HCT116 (cell line): ENCODE data around the gene FREM1. TPM values are rescaled to one million over a fixed set of nuclear protein-coding genes. Genes with fewer than 3 reads are reported as not detected.

ENCODE experiments used
- ATAC-seq: fragments of 200-7000 bp; cut with Tn5 transposase; 2 replicates; pipeline ENCODE4 v1.9.1; 2020; ENCODE audit warnings: mild to moderate bottlenecking, moderate library complexity
- BruUV-seq: library from RNA; stranded (reverse); fragments of 400-500 nt; replicated peaks from 2 replicates; lab custom pipeline; 2021; lab: Mats Ljungman, UMichigan
- CTCF ChIA-PET: fragments of 300-600 bp; sonication (Branson Sonifier 250); formaldehyde crosslinking; loops from one replicate; lab custom pipeline; 2021; ENCODE audit warnings: antibody characterized with exemption; lab: Charles Lee
- POLR2A ChIA-PET: fragments of 300-600, 350-600 bp; sonication (Branson Sonifier 250); formaldehyde crosslinking; loops from one replicate; lab custom pipeline; 2021; ENCODE audit warnings: antibody characterized with exemption; lab: Charles Lee
- RAD21 ChIA-PET, 2 experiments: fragments of 300-600 bp; sonication (Branson Sonifier 250); formaldehyde crosslinking; loops; one replicate each; lab custom pipeline; 2023; ENCODE audit warnings: low total read pairs in 2 of 2; ENCODE audit not compliant: uncharacterized antibody in 2 of 2, unreplicated experiment in 2 of 2, low non-redundant PET in 1 of 2; lab: Charles Lee
- DNase-seq: peaks from one replicate; pipeline ENCODE4 v3.0.0-alpha.2; 2010; ENCODE audit warnings: low read depth, low spot score
- H2AFZ ChIP-seq: fragments of 200-600 bp; shearing (Covaris generic), sonication (generic); 2 replicates; pipeline ENCODE4 v1.6.1; 2017; ENCODE audit warnings: low read depth, mixed run types, mixed read lengths, antibody characterized with exemption, low read length; ENCODE audit not compliant: poor library complexity, severe bottlenecking
- H3K27ac ChIP-seq: 2 replicates; pipeline ENCODE4 v1.5.1; 2012; ENCODE audit warnings: low read depth, low read length
- H3K27me3 ChIP-seq: fragments of 200-600 bp; sonication (generic); 2 replicates; pipeline ENCODE4 v1.6.1; 2016; ENCODE audit warnings: mixed run types, low read length, mixed read lengths; ENCODE audit not compliant: insufficient read depth
- H3K36me3 ChIP-seq, 2 experiments: fragments of 200-500 bp in 1 of 2; fragments of 200-600 bp in 1 of 2; sonication (Bioruptor generic) in 1 of 2; sonication (generic) in 1 of 2; 2 replicates each; pipeline versions ENCODE4 v1.5.1 to v1.6.1; 2014 to 2016; ENCODE audit warnings: low read length in 2 of 2, inconsistent platforms in 1 of 2, mixed read lengths in 1 of 2, mixed run types in 1 of 2; ENCODE audit not compliant: insufficient read depth in 2 of 2, control insufficient read depth in 1 of 2
- H3K4me1 ChIP-seq, 2 experiments: fragments of 200-600 bp in 1 of 2; sonication (generic) in 1 of 2; 2 replicates each; pipeline versions ENCODE4 v1.5.1 to v1.6.1; 2012 to 2017; ENCODE audit warnings: low read length in 2 of 2, inconsistent platforms in 1 of 2, mild to moderate bottlenecking in 1 of 2, mixed read lengths in 1 of 2, mixed run types in 1 of 2, moderate library complexity in 1 of 2; ENCODE audit not compliant: insufficient read depth in 2 of 2, control insufficient read depth in 1 of 2
- H3K4me2 ChIP-seq: fragments of 200-600 bp; sonication (generic); 2 replicates; pipeline ENCODE4 v1.6.1; 2017; ENCODE audit warnings: mixed run types, low read length, mixed read lengths
- H3K4me3 ChIP-seq, 2 experiments: fragments of 200-600 bp in 1 of 2; sonication (generic) in 1 of 2; replicated peaks in 1 of 2; 2 replicates each; pipeline ENCODE4 v1.5.1; 2011 to 2016; ENCODE audit warnings: low read length in 2 of 2, control low read depth in 1 of 2, low read depth in 1 of 2, mild to moderate bottlenecking in 1 of 2, mixed read lengths in 1 of 2, mixed run types in 1 of 2
- H3K79me2 ChIP-seq: fragments of 200-600 bp; sonication (generic); 2 replicates; pipeline ENCODE4 v1.6.1; 2017; ENCODE audit warnings: mild to moderate bottlenecking, mixed run types, low read length, moderate library complexity, mixed read lengths; ENCODE audit not compliant: insufficient read depth
- H3K9ac ChIP-seq: fragments of 200-600 bp; sonication (generic); 2 replicates; pipeline ENCODE4 v1.6.1; 2016; ENCODE audit warnings: low read length, mixed read lengths
- H3K9me2 ChIP-seq: fragments of 200-600 bp; sonication (generic), shearing (Covaris generic); 2 replicates; pipeline ENCODE4 v1.6.1; 2017; ENCODE audit warnings: mixed run types, mild to moderate bottlenecking, moderate library complexity; ENCODE audit not compliant: insufficient read depth
- H3K9me3 ChIP-seq, 2 experiments: fragments of 200-500 bp in 1 of 2; fragments of 200-600 bp in 1 of 2; sonication (Bioruptor generic) in 1 of 2; sonication (generic) in 1 of 2; 2 replicates each; pipeline ENCODE4 v1.6.1; 2014 to 2017; ENCODE audit warnings: low read length in 2 of 2, mixed read lengths in 2 of 2, inconsistent platforms in 1 of 2, low read depth in 1 of 2, mild to moderate bottlenecking in 1 of 2, mixed run types in 1 of 2, moderate library complexity in 1 of 2; ENCODE audit not compliant: control insufficient read depth in 1 of 2, insufficient read depth in 1 of 2
- H4K20me1 ChIP-seq: fragments of 200-600 bp; sonication (generic), shearing (Covaris generic); 2 replicates; pipeline ENCODE4 v1.6.1; 2017; ENCODE audit warnings: mixed run types, mild to moderate bottlenecking, moderate library complexity; ENCODE audit not compliant: insufficient read depth
- ELF1 ChIP-seq: IDR thresholded peaks from 2 replicates; pipeline ENCODE4 v1.6.1; 2012; ENCODE audit warnings: low read depth, borderline replicate concordance
- EZH2 ChIP-seq: fragments of 200-600 bp; sonication (generic); IDR thresholded peaks from 2 replicates; pipeline ENCODE4 v1.6.1; 2017; ENCODE audit warnings: antibody characterized with exemption, mixed run types
- FOSL1 ChIP-seq: IDR thresholded peaks from 2 replicates; pipeline ENCODE4 v1.6.1; 2012; ENCODE audit warnings: low read depth
- JUND ChIP-seq: IDR thresholded peaks from 2 replicates; pipeline ENCODE4 v1.6.1; 2012
- SIN3A ChIP-seq: IDR thresholded peaks from 2 replicates; pipeline ENCODE4 v1.6.1; 2012; ENCODE audit warnings: low read depth
- SP1 ChIP-seq: IDR thresholded peaks from 2 replicates; pipeline ENCODE4 v1.6.1; 2012; ENCODE audit warnings: low read depth
- SRF ChIP-seq: IDR thresholded peaks from 2 replicates; pipeline ENCODE4 v1.6.1; 2012; ENCODE audit warnings: low read depth
- TCF7L2 ChIP-seq: IDR thresholded peaks from 2 replicates; pipeline ENCODE4 v1.7.0; 2011; ENCODE audit warnings: borderline replicate concordance, inconsistent platforms; ENCODE audit not compliant: insufficient read depth, insufficient read length; ENCODE audit errors: extremely low read depth
- intact Hi-C: fragments of 100-400 bp; cut with micrococcal nuclease; formaldehyde crosslinking; loops from 2 replicates; pipeline ENCODE4 v1.10.0; 2022
- total RNA-seq: library from RNA; stranded (reverse); gene quantifications from one replicate; pipeline ENCODE4 v1.2.1, GENCODE V29; 2021; ENCODE audit not compliant: unreplicated experiment
- TF ChIP-seq, protein P1 (sequence below): IDR thresholded peaks from 2 replicates; pipeline ENCODE4 v1.6.1; 2011; ENCODE audit warnings: mild to moderate bottlenecking, low read length, moderate library complexity; ENCODE audit not compliant: insufficient replicate concordance; ENCODE audit errors: extremely low read depth
- TF ChIP-seq, protein P2 (sequence below): IDR thresholded peaks from 2 replicates; pipeline ENCODE4 v1.6.1; 2012
- TF ChIP-seq, protein P3 (sequence below), 3 experiments: fragments of 200-600 bp in 1 of 3; sonication (generic) in 1 of 3; IDR thresholded peaks in 2 of 3; conservative IDR thresholded peaks in 1 of 3; 2 replicates each; pipeline ENCODE4 v1.5.1; 2012 to 2017; ENCODE audit warnings: low read depth in 2 of 3, low read length in 2 of 3, antibody characterized with exemption in 1 of 3, borderline replicate concordance in 1 of 3, control low read depth in 1 of 3, mild to moderate bottlenecking in 1 of 3, mixed read lengths in 1 of 3, mixed run types in 1 of 3, moderate library complexity in 1 of 3; ENCODE audit not compliant: insufficient read depth in 1 of 3

The FREM1 gene
- total RNA-seq, 1 experiment from 2014 or later: 0.12 TPM

DNA sequence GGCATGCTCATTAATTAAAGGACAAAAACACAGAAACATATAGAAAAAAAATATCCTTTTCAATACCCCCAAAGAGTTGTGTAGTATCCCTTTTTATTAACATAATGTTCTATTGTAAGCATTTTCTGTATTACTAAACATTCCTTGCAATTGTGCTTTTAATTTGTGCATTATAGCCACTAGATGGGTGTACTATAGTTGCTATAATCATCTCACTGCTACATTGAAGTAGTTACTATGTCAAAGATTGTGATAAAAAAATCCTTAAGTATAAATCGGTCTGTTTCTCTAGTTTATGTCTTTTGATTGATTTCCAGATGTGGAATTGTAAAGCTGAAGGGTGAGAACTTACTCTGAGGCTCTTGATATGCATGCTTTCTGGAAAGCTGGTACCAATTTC, 21.4 kb downstream of the FREM1 start:
- TF ChIP-seq SRF (no peak), JUND (no peak), SIN3A (no peak), ELF1 (no peak), SP1 (no peak), TCF7L2 (no peak), EZH2 (no peak), FOSL1 (no peak)
- TF ChIP-seq, protein P1, sequence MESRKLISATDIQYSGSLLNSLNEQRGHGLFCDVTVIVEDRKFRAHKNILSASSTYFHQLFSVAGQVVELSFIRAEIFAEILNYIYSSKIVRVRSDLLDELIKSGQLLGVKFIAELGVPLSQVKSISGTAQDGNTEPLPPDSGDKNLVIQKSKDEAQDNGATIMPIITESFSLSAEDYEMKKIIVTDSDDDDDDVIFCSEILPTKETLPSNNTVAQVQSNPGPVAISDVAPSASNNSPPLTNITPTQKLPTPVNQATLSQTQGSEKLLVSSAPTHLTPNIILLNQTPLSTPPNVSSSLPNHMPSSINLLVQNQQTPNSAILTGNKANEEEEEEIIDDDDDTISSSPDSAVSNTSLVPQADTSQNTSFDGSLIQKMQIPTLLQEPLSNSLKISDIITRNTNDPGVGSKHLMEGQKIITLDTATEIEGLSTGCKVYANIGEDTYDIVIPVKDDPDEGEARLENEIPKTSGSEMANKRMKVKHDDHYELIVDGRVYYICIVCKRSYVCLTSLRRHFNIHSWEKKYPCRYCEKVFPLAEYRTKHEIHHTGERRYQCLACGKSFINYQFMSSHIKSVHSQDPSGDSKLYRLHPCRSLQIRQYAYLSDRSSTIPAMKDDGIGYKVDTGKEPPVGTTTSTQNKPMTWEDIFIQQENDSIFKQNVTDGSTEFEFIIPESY: no peak
- TF ChIP-seq, protein P2, sequence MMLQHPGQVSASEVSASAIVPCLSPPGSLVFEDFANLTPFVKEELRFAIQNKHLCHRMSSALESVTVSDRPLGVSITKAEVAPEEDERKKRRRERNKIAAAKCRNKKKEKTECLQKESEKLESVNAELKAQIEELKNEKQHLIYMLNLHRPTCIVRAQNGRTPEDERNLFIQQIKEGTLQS: no peak
- TF ChIP-seq, protein P3, sequence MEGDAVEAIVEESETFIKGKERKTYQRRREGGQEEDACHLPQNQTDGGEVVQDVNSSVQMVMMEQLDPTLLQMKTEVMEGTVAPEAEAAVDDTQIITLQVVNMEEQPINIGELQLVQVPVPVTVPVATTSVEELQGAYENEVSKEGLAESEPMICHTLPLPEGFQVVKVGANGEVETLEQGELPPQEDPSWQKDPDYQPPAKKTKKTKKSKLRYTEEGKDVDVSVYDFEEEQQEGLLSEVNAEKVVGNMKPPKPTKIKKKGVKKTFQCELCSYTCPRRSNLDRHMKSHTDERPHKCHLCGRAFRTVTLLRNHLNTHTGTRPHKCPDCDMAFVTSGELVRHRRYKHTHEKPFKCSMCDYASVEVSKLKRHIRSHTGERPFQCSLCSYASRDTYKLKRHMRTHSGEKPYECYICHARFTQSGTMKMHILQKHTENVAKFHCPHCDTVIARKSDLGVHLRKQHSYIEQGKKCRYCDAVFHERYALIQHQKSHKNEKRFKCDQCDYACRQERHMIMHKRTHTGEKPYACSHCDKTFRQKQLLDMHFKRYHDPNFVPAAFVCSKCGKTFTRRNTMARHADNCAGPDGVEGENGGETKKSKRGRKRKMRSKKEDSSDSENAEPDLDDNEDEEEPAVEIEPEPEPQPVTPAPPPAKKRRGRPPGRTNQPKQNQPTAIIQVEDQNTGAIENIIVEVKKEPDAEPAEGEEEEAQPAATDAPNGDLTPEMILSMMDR (IDR thresholded peaks at IDR 0.05 in 2 of 3, conservative IDR thresholded peaks at IDR 0.05 in 1 of 3; ENCODE audit: borderline replicate concordance in 1 of 3, insufficient read depth in 1 of 3, low read depth in 2 of 3, low read length in 2 of 3): no peak
- Histone ChIP-seq H3K27ac (no peak overlapping the region), H3K27me3 (peaks cover 20% of the 10 kb centered on the region), H3K9me3 (no peaks in the 10 kb centered on the region), H3K79me2 (no peaks in the 10 kb centered on the region), H3K9me2 (no peaks in the 10 kb centered on the region), H4K20me1 (no peaks in the 10 kb centered on the region), H3K9ac (no peak overlapping the region), H3K4me1 (no peaks in the 10 kb centered on the region), H2AFZ (no peak overlapping the region), H3K4me3 (no peak overlapping the region), H3K36me3 (no peaks in the 10 kb centered on the region), H3K4me2 (no peak overlapping the region)
- no TSS peak for BruUV-seq
- CTCF ChIA-PET: no interaction called here
- ATAC-seq: no peak
- POLR2A ChIA-PET: no interaction called here
- intact Hi-C loops: no loop called here
- DNase-seq: no peak
- RAD21 ChIA-PET: no interaction called here
